ENCODE measurements around the gene CFAP45. TPM values are rescaled to one million over a fixed set of nuclear protein-coding genes. Genes with fewer than 3 reads are reported as not detected.

CFAP45 gene
- total and polyA plus RNA-seq, 2 experiments from 2014 or later = 0.36 TPM; not detected in 1

DNA sequence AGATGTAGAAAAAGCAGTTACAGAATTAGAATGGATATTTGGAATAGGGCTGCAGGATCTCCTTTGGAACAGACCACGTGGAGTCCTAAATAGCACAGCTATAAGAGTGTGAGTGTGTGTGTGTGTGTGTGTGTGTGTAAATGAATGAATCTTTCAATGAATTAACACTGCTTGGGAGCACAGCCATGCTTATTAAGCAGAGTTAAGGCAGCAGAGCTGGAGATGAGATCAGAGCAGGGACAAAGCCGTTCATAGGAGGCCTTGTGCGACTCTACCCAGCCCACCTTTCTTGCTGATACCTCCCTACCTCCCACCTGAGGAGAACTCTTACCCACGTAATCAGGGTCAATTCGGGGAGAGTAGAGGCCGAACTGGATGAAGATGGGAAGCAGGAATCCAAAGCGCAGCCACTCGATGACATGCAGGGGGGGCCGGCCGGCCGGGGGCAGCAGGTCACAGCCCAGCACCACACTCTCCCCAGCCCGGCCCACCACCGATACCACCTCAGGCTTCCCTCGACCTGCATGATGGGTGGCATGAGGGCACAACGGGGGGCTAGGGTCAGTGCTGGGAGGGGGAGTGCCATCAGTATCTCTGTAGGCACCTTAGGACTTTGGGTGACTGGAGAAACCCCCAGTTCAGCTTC is 42.8 kb upstream of the CFAP45 start:
- no peak for ATAC-seq
- Histone ChIP-seq H3K4me2 (no peak overlapping the region), H3F3A (replicated peaks; ENCODE audit: low read depth) (no peaks in the 10 kb centered on the region), H3K27ac (ENCODE audit: low read depth) (no peak overlapping the region), H3K27me3 (ENCODE audit: insufficient read depth) (no peaks in the 10 kb centered on the region), H3K4me3 (no peak overlapping the region), H2AFZ (no peak overlapping the region), H3K4me1 (ENCODE audit: insufficient read depth) (peaks cover 25% of the 10 kb centered on the region), H3K9me2 (ENCODE audit: insufficient read depth) (peaks cover 7% of the 10 kb centered on the region), H3K36me3 (ENCODE audit: insufficient read depth) (no peaks in the 10 kb centered on the region), H3K79me2 (replicated peaks; ENCODE audit: insufficient read depth) (peaks cover 17% of the 10 kb centered on the region; the same call in 1 of the 2 replicates), H4K20me1 (replicated peaks; ENCODE audit: insufficient read depth) (peaks cover 4% of the 10 kb centered on the region; the same call in 1 of the 2 replicates)
- Mint-ChIP-seq H3K4me3 (peak overlapping the region; percentile 1; the same call in 1 of the 3 replicates), H3K4me1 (peaks cover 48% of the 10 kb centered on the region), H3K27ac (no peak overlapping the region), H3K27me3 (ENCODE audit: insufficient read depth, low read depth, poor library complexity) (peaks cover 17% of the 10 kb centered on the region), H3K36me3 (ENCODE audit: low read depth) (peaks cover 21% of the 10 kb centered on the region), H3K9me3 (no peaks in the 10 kb centered on the region)
- TF ChIP-seq STAT1 (IDR thresholded peaks at IDR 0.05; ENCODE audit: unreplicated experiment) (no peak), POLR2AphosphoS5 (IDR thresholded peaks at IDR 0.05; ENCODE audit: low read depth) (no peak), ZNF114 (CRISPR knock-in tag; IDR thresholded peaks at IDR 0.05) (no peak), JUNB (IDR thresholded peaks at IDR 0.05; ENCODE audit: unreplicated experiment) (no peak), EZH2phosphoT487 (IDR thresholded peaks at IDR 0.05; ENCODE audit: unreplicated experiment) (no peak)
- TF ChIP-seq, protein P1, sequence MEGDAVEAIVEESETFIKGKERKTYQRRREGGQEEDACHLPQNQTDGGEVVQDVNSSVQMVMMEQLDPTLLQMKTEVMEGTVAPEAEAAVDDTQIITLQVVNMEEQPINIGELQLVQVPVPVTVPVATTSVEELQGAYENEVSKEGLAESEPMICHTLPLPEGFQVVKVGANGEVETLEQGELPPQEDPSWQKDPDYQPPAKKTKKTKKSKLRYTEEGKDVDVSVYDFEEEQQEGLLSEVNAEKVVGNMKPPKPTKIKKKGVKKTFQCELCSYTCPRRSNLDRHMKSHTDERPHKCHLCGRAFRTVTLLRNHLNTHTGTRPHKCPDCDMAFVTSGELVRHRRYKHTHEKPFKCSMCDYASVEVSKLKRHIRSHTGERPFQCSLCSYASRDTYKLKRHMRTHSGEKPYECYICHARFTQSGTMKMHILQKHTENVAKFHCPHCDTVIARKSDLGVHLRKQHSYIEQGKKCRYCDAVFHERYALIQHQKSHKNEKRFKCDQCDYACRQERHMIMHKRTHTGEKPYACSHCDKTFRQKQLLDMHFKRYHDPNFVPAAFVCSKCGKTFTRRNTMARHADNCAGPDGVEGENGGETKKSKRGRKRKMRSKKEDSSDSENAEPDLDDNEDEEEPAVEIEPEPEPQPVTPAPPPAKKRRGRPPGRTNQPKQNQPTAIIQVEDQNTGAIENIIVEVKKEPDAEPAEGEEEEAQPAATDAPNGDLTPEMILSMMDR (conservative IDR thresholded peaks at IDR 0.05; ENCODE audit: low read depth in 2 of 2) = no peak
- TF ChIP-seq, protein P2, sequence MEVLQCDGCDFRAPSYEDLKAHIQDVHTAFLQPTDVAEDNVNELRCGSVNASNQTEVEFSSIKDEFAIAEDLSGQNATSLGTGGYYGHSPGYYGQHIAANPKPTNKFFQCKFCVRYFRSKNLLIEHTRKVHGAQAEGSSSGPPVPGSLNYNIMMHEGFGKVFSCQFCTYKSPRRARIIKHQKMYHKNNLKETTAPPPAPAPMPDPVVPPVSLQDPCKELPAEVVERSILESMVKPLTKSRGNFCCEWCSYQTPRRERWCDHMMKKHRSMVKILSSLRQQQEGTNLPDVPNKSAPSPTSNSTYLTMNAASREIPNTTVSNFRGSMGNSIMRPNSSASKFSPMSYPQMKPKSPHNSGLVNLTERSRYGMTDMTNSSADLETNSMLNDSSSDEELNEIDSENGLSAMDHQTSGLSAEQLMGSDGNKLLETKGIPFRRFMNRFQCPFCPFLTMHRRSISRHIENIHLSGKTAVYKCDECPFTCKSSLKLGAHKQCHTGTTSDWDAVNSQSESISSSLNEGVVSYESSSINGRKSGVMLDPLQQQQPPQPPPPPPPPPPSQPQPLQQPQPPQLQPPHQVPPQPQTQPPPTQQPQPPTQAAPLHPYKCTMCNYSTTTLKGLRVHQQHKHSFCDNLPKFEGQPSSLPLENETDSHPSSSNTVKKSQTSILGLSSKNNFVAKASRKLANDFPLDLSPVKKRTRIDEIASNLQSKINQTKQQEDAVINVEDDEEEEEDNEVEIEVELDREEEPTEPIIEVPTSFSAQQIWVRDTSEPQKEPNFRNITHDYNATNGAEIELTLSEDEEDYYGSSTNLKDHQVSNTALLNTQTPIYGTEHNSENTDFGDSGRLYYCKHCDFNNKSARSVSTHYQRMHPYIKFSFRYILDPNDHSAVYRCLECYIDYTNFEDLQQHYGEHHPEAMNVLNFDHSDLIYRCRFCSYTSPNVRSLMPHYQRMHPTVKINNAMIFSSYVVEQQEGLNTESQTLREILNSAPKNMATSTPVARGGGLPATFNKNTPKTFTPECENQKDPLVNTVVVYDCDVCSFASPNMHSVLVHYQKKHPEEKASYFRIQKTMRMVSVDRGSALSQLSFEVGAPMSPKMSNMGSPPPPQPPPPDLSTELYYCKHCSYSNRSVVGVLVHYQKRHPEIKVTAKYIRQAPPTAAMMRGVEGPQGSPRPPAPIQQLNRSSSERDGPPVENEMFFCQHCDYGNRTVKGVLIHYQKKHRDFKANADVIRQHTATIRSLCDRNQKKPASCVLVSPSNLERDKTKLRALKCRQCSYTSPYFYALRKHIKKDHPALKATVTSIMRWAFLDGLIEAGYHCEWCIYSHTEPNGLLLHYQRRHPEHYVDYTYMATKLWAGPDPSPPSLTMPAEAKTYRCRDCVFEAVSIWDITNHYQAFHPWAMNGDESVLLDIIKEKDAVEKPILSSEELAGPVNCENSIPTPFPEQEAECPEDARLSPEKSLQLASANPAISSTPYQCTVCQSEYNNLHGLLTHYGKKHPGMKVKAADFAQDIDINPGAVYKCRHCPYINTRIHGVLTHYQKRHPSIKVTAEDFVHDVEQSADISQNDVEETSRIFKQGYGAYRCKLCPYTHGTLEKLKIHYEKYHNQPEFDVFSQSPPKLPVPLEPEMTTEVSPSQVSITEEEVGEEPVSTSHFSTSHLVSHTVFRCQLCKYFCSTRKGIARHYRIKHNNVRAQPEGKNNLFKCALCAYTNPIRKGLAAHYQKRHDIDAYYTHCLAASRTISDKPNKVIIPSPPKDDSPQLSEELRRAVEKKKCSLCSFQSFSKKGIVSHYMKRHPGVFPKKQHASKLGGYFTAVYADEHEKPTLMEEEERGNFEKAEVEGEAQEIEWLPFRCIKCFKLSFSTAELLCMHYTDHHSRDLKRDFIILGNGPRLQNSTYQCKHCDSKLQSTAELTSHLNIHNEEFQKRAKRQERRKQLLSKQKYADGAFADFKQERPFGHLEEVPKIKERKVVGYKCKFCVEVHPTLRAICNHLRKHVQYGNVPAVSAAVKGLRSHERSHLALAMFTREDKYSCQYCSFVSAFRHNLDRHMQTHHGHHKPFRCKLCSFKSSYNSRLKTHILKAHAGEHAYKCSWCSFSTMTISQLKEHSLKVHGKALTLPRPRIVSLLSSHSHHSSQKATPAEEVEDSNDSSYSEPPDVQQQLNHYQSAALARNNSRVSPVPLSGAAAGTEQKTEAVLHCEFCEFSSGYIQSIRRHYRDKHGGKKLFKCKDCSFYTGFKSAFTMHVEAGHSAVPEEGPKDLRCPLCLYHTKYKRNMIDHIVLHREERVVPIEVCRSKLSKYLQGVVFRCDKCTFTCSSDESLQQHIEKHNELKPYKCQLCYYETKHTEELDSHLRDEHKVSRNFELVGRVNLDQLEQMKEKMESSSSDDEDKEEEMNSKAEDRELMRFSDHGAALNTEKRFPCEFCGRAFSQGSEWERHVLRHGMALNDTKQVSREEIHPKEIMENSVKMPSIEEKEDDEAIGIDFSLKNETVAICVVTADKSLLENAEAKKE (CRISPR knock-in tag; IDR thresholded peaks at IDR 0.05) = no peak
- TF ChIP-seq, protein P3, sequence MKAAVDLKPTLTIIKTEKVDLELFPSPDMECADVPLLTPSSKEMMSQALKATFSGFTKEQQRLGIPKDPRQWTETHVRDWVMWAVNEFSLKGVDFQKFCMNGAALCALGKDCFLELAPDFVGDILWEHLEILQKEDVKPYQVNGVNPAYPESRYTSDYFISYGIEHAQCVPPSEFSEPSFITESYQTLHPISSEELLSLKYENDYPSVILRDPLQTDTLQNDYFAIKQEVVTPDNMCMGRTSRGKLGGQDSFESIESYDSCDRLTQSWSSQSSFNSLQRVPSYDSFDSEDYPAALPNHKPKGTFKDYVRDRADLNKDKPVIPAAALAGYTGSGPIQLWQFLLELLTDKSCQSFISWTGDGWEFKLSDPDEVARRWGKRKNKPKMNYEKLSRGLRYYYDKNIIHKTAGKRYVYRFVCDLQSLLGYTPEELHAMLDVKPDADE (IDR thresholded peaks at IDR 0.05) = no peak
- no peak for DNase-seq (ENCODE audit: low spot score)

Data from GM23338 (cell line).